H1 (cell line): ENCODE results near the gene CHMP6. TPM values are rescaled to one million over a fixed set of nuclear protein-coding genes. Genes with fewer than 3 reads are reported as not detected.

Experiments used
- NANOG ChIP-seq: IDR thresholded peaks from 2 replicates; pipeline ENCODE4 v1.6.1; 2011; ENCODE audit warnings: low read length, low read depth, mild to moderate bottlenecking, inconsistent platforms; ENCODE audit not compliant: insufficient read depth, poor library complexity, severe bottlenecking
- NRF1 ChIP-seq: IDR thresholded peaks from 2 replicates; pipeline ENCODE4 v1.6.1; 2011; ENCODE audit warnings: mild to moderate bottlenecking, low read depth, low read length, improper control_type of control experiment
- polyA plus RNA-seq, 7 experiments: library from polyadenylated mRNA; depleted of rRNA in 3 of 7; stranded (reverse) in 5 of 7; unstranded in 2 of 7; fragments of >200 nt in 5 of 7; fragments of 200-250 nt in 2 of 7; gene quantifications; 1 replicate in 5 of 7; 2 replicates in 1 of 7; 4 replicates in 1 of 7; pipeline versions ENCODE4 v1.2.1 to v1.2.3, GENCODE V29; 2011 to 2013; ENCODE audit warnings: missing spikeins in 2 of 7, mixed read lengths in 2 of 7
- total RNA-seq: library from RNA; stranded (reverse); fragmentation: NEBNext Ultra II Directional; extraction: Animal tissue kit (Norgen Biotek cat#: 25700); gene quantifications from 2 replicates; pipeline ENCODE4 v1.2.1, GENCODE V29; 2021

The CHMP6 gene
- total and polyA plus RNA-seq, 2 of the 8 experiments (the other 6 are each of a cell fraction or from before 2014, with no cell fraction given): 15.7 to 24.3 TPM

- TF ChIP-seq NANOG (no peak), NRF1 (no peak)
Observed at GRCh38 chr17:81036197-81036941, 44.7 kb downstream of the CHMP6 start (continued).
